ENCODE results near the gene EYS.

Gene EYS

DNA sequence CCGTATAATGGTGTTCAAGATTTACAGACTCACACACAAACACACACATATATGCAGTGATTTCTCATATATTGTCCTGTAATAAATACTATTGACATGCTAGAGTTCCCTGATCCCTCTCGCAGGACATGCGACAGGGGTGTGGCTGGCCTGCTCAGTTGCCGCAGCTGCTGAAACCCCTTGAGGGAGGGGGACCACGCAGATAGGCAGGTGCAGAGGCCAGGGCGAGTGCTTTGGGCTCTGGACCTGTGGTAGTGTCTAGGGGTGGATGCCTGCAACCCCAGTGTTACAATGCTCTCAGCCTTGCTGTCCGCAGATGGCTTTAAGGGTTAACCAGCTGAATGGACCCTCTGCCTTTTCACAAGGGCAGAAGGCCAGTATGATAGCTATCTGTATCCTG lies 706.2 kb downstream of the EYS start:
- DNase-seq (ENCODE audit: insufficient read length, low spot score) = no peak
- FAIRE-seq = no peak
- TF ChIP-seq POLR2A (IDR thresholded peaks at IDR 0.05; ENCODE audit: low read depth, low read length) = no peak

DNA sequence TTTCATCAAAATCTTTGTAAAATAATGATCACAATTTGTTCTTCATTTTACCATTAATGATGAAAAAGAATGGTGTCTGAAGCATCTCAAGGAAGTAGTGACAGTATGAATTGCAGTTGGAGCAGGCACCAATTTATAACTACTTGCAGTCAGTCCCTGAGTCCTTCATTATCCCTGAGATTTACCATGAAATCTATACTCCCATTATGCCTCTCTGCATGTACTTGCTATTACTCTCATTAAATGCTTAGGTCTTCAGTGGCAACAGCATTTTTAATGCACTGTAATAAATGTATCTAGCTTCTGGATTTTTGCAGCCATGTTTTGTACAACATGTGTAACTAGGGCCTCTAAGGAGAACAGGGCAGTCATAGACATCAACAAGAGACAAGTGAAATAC lies 708.8 kb downstream of the EYS start:
- FAIRE-seq (no peak), DNase-seq (ENCODE audit: insufficient read length, low spot score) (no peak)

DNA sequence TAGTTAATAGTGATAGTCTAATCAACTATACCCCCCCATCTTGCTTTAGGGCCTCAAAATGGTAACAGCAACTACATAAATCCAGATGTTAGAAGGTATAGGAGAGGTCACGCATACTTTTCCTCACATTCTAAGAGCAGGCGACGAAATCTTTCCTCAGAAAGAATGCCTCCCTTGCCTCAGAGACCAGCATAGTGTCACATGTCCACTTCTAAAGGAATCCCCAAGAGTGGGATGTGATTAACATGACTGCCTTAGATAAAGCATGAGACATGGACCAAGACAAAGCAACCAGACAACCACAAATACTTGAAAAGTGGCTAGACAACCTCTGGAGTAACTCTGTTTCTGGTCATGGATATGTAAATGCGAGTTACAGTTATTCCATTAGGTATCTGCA lies 710.7 kb downstream of the EYS start:
- no peak for DNase-seq (ENCODE audit: insufficient read length, low spot score)
- no peak for TF ChIP-seq POLR2A (IDR thresholded peaks at IDR 0.05; ENCODE audit: low read depth, low read length)
- no peak for FAIRE-seq

More for the DNA sequence above, 708.8 kb downstream of the EYS start:
- TF ChIP-seq POLR2A (IDR thresholded peaks at IDR 0.05; ENCODE audit: low read depth, low read length) = no peak

DNA sequence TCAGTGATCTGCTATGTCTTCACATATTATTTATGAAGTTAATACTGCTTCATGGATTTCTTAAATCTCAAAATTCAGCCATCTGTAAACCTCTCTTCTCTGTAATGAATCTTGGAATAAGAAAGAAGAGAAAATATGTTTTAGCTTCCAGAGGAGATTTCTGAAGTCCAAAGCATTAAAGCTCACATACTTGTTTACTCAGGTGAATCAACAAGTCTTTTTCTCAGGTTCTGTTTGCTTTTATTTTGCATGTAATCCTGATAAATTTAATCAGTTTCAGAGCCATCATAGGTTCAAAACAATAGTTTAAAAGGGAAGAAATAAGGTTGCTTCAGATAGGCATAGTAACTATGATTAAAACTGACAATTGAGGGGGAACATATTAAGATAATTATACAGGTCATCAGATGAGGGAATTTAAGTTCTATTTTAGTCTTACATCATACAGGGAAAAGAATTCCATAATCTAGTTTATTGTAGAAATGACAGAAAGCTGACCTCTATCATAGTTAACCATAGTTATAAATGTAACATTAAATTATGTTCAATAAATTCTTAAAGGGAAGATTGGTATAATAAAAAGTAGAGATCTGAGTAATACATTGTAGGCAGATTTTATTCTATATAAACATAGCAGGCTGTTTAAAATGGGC lies 716.2 kb downstream of the EYS start:
- FAIRE-seq (no peak), DNase-seq (ENCODE audit: insufficient read length, low spot score) (no peak)
- no peak for TF ChIP-seq POLR2A (IDR thresholded peaks at IDR 0.05; ENCODE audit: low read depth, low read length)

DNA sequence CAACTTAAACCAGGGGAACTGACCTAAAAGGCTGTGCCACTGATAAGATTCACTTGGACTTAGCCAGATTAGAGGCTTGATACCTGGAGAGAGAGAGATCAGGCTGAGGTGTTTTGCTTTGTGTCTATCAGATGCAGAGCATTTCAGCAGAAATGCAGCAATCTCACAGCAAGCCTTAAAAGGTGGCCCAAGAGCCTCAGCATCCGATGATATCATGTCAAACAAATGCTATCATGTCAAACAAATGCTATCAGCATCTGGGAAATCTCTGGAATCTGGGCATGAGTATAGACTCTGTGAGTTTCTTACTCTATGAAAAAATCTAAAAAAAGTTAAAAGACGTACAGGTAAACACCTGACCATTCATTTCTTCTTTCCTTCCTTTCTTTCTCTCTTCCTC lies 718.9 kb downstream of the EYS start:
- no peak for DNase-seq (ENCODE audit: insufficient read length, low spot score)
- no peak for FAIRE-seq
- no peak for TF ChIP-seq POLR2A (IDR thresholded peaks at IDR 0.05; ENCODE audit: low read depth, low read length)

DNA sequence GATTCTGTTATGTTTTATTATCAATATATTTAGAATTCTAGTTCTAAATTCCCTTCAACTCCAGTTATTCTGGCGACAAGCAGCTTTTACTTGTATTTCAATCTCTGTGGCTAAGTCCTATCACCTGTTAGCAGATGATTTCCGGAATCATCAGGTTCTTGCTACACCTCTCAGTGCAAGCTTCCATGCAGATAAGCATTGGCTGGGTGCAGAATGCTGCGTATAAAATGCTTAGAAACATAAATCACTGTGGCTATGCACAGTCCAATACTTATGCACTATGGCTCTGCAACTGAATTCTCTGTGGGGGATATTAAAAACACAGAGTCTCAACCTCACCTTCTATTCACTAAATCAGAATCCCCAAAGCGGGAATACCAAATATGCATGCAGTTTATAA lies 720.0 kb downstream of the EYS start:
- no peak for TF ChIP-seq POLR2A (IDR thresholded peaks at IDR 0.05; ENCODE audit: low read depth, low read length)
- DNase-seq (ENCODE audit: insufficient read length, low spot score) (no peak), FAIRE-seq (no peak)

DNA sequence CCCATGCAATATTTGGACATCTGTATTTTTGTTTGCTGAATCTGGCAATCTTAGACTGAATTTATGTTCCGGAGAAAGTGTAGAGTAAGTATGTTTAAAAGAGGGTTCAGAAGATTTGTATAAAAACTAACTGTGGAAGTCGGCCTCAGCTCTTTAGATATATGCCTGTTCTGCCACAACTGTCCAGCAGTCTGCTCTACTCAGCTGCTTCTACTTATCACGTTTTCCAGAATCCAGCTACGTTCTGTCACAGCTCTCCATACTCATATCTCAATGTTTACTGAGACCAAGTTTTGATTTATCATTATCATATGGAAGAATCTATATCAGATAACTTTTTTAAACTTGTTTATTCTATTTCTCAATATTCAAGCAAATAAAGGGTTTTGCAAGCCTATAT lies 721.3 kb downstream of the EYS start:
- DNase-seq (ENCODE audit: insufficient read length, low spot score) (no peak), FAIRE-seq (no peak)
- no peak for TF ChIP-seq POLR2A (IDR thresholded peaks at IDR 0.05; ENCODE audit: low read depth, low read length)

DNA sequence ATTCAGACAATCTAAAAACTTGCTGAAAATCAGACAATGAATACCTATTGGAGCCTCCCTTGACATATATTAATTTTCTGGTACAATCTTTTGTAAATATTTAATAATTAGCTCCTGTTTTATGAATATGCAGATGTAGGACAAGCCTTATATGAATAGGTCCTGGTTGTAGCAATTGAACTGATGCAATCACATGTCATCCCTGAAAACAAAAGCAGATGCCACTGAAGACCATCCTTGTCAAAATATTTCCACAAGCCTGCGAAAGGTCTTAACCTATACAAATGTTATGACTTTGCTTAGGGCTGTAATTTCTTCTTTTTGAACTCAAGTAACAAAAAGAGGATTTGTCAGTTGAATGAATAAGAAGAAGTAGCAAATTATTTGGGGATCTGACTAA lies 722.1 kb downstream of the EYS start:
- DNase-seq (ENCODE audit: insufficient read length, low spot score) = no peak
- no peak for TF ChIP-seq POLR2A (IDR thresholded peaks at IDR 0.05; ENCODE audit: low read depth, low read length)
- FAIRE-seq = no peak

DNA sequence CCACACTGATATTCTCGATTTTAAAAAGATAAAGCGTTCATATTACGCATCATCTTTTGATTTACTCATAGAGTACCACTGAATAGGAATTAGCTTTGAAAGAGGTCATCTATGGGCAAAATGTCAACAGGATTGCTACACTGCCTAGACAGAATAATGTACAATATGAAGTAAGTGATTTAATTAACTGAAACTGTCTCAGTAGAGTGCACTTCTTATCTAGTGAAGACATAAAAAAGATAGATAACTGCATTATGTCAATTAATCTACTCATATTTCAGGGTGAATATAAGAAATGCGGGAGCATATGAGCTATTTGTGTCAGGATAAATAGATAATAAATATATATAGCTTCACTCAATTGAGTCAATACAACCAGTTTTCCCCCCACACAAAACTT lies 723.9 kb downstream of the EYS start:
- DNase-seq (ENCODE audit: insufficient read length, low spot score) = no peak
- no peak for TF ChIP-seq POLR2A (IDR thresholded peaks at IDR 0.05; ENCODE audit: low read depth, low read length)
- no peak for FAIRE-seq

DNA sequence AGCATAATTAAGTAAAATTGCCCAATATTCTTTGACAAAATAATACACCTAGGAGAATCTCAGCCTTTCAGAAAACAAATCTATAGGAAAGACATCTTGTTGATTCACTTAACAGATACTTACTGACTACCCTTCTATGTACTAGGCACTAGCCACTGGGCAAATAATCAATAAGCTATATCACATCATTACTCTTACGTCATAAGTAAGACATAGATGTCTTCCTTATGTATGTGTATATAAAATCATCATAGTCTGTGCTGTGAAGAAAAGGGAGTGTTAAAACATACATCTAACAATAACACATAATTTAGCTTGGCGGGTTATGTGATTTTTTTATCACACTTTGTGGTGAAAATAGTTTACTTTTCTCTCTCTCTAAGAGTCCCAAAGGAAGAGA lies 733.9 kb downstream of the EYS start:
- DNase-seq (ENCODE audit: insufficient read length, low spot score) = no peak
- no peak for FAIRE-seq
- no peak for TF ChIP-seq POLR2A (IDR thresholded peaks at IDR 0.05; ENCODE audit: low read depth, low read length)

DNA sequence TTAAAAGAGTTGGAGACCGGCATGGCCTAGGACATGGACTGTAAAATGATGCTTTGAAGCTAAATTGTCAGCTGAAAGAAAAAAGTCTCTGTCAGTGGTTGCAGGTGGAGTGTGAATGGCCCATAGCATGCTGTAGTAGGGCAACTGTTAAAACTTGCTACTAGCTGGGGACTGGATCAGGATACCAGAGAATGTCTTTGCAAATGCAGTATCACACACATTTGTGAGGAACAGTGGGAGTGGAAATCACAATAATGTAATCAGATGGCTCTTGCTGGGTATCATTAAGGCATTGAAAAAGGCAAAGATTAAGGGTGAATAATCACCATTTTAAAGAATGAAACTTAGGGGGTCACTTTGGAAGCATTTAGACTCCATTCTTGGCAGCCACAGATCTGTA lies 737.9 kb downstream of the EYS start:
- no peak for DNase-seq (ENCODE audit: insufficient read length, low spot score)
- FAIRE-seq = no peak
- TF ChIP-seq POLR2A (IDR thresholded peaks at IDR 0.05; ENCODE audit: low read depth, low read length) = no peak

DNA sequence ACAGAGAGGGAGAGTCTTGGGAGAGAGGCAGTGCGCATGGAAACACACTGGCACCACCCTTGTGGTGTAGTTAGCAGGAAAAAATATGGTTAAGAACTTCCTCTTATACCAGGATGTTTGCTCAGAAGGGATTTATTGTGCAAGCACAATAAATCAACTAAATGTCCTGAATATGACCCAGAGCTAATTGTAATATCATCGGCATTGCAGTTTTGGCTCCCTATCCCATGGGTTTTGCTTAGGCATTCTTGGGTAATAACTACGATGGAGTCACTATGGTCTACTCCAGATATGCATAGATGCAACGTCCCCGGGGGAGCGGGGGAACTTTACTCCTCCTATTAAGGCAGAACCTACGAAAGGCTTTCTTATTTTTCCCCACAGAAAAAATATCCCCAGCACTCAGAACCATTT lies 751.6 kb downstream of the EYS start:
- TF ChIP-seq POLR2A (IDR thresholded peaks at IDR 0.05; ENCODE audit: low read depth, low read length) = no peak
- FAIRE-seq (no peak), DNase-seq (ENCODE audit: insufficient read length, low spot score) (no peak)

DNA sequence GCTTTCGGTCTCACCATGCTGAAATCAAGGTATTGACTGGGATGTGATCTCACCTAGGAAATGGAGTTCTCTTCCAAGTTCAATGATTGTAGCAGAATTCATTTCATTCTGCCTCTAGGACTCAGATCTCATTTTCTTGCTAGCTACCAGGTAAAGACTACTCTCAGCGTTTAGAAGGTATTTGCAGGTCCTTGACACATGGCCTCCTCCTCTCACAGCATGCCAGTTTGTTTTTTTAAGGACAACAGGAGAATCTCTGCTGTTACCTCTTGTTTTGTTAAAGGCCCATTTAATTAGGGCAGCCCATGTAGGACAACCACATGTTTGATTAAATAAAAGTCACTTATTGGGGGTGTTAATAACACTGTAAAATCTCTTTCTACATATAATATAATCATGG lies 757.8 kb downstream of the EYS start:
- DNase-seq (ENCODE audit: insufficient read length, low spot score) = no peak
- no peak for TF ChIP-seq POLR2A (IDR thresholded peaks at IDR 0.05; ENCODE audit: low read depth, low read length)
- FAIRE-seq = no peak

DNA sequence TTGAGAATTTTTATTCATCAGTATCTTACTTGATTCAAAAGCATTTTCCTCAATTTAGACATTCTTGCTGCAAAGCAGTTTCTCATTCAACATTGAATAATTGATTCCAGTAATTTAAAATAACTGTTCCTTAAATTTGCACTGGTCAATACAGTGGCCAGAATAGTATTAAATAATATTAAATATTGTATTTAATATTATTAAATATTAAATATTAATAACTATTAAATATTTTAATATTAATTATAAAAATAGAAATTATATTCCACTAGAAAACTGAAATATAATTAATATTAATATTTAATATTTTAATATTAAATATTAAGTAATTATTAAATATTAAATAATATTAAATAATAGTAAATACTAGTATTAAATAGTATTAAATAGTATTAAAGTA lies 758.8 kb downstream of the EYS start:
- TF ChIP-seq POLR2A (IDR thresholded peaks at IDR 0.05; ENCODE audit: low read depth, low read length) = no peak
- DNase-seq (ENCODE audit: insufficient read length, low spot score) (no peak), FAIRE-seq (no peak)

DNA sequence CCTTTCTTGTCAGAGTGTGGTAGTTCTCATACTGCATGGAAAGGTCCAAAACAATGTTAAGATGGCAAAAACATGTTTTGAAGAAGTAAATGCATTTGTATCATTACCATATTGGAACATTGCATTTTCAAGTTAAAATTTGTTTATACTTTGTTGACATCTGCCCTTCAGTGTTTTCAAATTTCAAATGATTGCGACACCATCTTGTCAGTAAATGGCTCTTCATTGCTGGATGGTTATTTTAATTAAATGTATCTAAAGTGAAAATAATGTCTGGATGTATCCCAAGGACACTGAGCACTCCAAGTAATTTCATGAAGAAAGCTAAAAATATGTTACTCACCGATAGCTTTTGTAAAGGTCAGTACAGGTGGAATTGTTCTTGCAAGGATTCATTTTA lies 761.6 kb downstream of the EYS start:
- no peak for DNase-seq (ENCODE audit: insufficient read length, low spot score)
- FAIRE-seq = no peak
- TF ChIP-seq POLR2A (IDR thresholded peaks at IDR 0.05; ENCODE audit: low read depth, low read length) = no peak

DNA sequence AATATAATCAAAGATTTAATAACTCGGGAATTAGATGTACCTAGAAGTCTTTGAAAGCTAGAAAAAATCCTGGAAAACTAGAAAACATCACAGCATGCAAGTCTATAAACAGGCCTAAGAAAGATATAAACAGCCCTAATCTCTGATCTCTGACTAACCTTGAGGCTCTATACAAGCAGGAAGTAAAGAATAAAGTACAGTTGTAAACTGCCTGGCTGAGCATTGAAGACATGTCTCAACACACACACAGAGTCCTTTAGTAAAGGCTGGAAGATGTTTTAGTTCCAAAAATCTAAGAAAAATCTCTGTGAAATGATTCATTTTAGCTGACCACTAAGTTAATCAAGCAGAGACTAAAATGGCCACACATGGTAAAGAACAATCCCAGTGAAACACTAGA lies 774.5 kb downstream of the EYS start:
- no peak for DNase-seq (ENCODE audit: insufficient read length, low spot score)
- TF ChIP-seq POLR2A (IDR thresholded peaks at IDR 0.05; ENCODE audit: low read depth, low read length) = no peak
- no peak for FAIRE-seq
